Prostate gland (tissue), 2 donors: ENCODE results near the gene H6PD.

Source experiments
- CTCF ChIP-seq, 4 experiments: fragments of 200-600 bp in 2 of 4; fragments of 450-650 bp in 2 of 4; sonication (generic) in 2 of 4; IDR thresholded peaks; 1 replicate in 3 of 4; 2 replicates in 1 of 4; pipeline ENCODE4 v1.5.1; 2016 to 2019; ENCODE audit warnings: antibody characterized with exemption in 4 of 4, mild to moderate bottlenecking in 2 of 4, moderate library complexity in 2 of 4
- POLR2A ChIP-seq: fragments of 450-650 bp; IDR thresholded peaks from one replicate; pipeline ENCODE4 v1.6.1; 2016; ENCODE audit warnings: antibody characterized with exemption, mild to moderate bottlenecking

- TF ChIP-seq POLR2A (no peak), CTCF (IDR thresholded peaks at IDR 0.05) (no peak)
Observed at GRCh38 chr1:9230869-9231533, 3.6 kb upstream of the H6PD start.
